Neural progenitor cell (in vitro differentiated cells): ENCODE data around the gene SUSD1.

Experiments
- CTCF ChIP-seq: fragments of 200-600 bp; sonication (generic); IDR thresholded peaks from 2 replicates; pipeline ENCODE4 v1.5.1; 2017; ENCODE audit warnings: antibody characterized with exemption, mild to moderate bottlenecking
- EZH2phosphoT487 ChIP-seq: fragments of 200-600 bp; sonication (generic); IDR thresholded peaks from 2 replicates; pipeline ENCODE4 v1.6.1; 2017; ENCODE audit warnings: antibody characterized with exemption

GRCh38 chr9:112048924-112049691, 126.0 kb downstream of the SUSD1 start:
- TF ChIP-seq CTCF: no peak
- TF ChIP-seq EZH2phosphoT487: no peak
